GM23338 (cell line): ENCODE results near the gene PROC. TPM values are rescaled to one million over a fixed set of nuclear protein-coding genes. Genes with fewer than 3 reads are reported as not detected.

Experiments
- ATAC-seq: fragments of 200-7000 bp; cut with Tn5 transposase; 3 replicates; pipeline ENCODE4 v1.9.1; 2020
- DNase-seq: peaks from one replicate; pipeline ENCODE4 v3.0.0-alpha.2; 2015; ENCODE audit warnings: low spot score
- H2AFZ ChIP-seq: fragments of 200-600 bp; sonication (generic); 2 replicates; pipeline ENCODE4 v1.8.0; 2016; ENCODE audit warnings: antibody characterized with exemption, mild to moderate bottlenecking, moderate library complexity
- H3F3A ChIP-seq: fragments of 200-600 bp; sonication (generic); replicated peaks from 2 replicates; pipeline ENCODE4 v1.8.0; 2017; ENCODE audit warnings: antibody characterized with exemption, mixed run types, low read depth
- H3K27ac ChIP-seq: fragments of 200-600 bp; sonication (generic); 2 replicates; pipeline ENCODE4 v1.6.1; 2016; ENCODE audit warnings: low read depth
- H3K27me3 ChIP-seq: fragments of 200-600 bp; sonication (generic); 2 replicates; pipeline ENCODE4 v1.8.0; 2016; ENCODE audit warnings: mild to moderate bottlenecking, mixed run types, moderate library complexity; ENCODE audit not compliant: insufficient read depth
- H3K36me3 ChIP-seq: fragments of 200-600 bp; sonication (generic); 2 replicates; pipeline ENCODE4 v1.8.0; 2016; ENCODE audit warnings: mild to moderate bottlenecking; ENCODE audit not compliant: insufficient read depth
- H3K4me1 ChIP-seq: fragments of 200-600 bp; sonication (generic); 2 replicates; pipeline ENCODE4 v1.8.0; 2016; ENCODE audit warnings: mild to moderate bottlenecking, moderate library complexity; ENCODE audit not compliant: insufficient read depth
- H3K4me2 ChIP-seq: fragments of 200-600 bp; sonication (generic); 2 replicates; pipeline ENCODE4 v1.7.1; 2017; ENCODE audit warnings: mixed run types
- H3K4me3 ChIP-seq: fragments of 200-600 bp; sonication (generic); 2 replicates; pipeline ENCODE4 v1.6.1; 2016; ENCODE audit warnings: mixed run types
- H3K79me2 ChIP-seq: fragments of 200-600 bp; sonication (generic); replicated peaks from 2 replicates; pipeline ENCODE4 v1.8.0; 2017; ENCODE audit warnings: mild to moderate bottlenecking; ENCODE audit not compliant: insufficient read depth
- H3K9me2 ChIP-seq: fragments of 200-600 bp; sonication (generic); 2 replicates; pipeline ENCODE4 v1.8.0; 2017; ENCODE audit not compliant: insufficient read depth
- H4K20me1 ChIP-seq: fragments of 200-600 bp; sonication (generic); replicated peaks from 2 replicates; pipeline ENCODE4 v1.8.0; 2017; ENCODE audit warnings: mild to moderate bottlenecking; ENCODE audit not compliant: insufficient read depth
- H3K27ac Mint-ChIP-seq: 2 replicates; pipeline ENCODE4 v1.8.0; 2020; ENCODE audit warnings: inconsistent platforms, mild to moderate bottlenecking, moderate library complexity, mixed read lengths
- H3K27me3 Mint-ChIP-seq: 3 replicates; pipeline ENCODE4 v1.8.0; 2022; ENCODE audit warnings: low read depth, mild to moderate bottlenecking, moderate library complexity, mixed read lengths, inconsistent platforms; ENCODE audit not compliant: insufficient read depth, poor library complexity
- H3K36me3 Mint-ChIP-seq: 3 replicates; pipeline ENCODE4 v1.8.0; 2021; ENCODE audit warnings: low read depth, mild to moderate bottlenecking, inconsistent platforms, moderate library complexity, mixed read lengths
- H3K4me1 Mint-ChIP-seq: 3 replicates; pipeline ENCODE4 v1.8.0; 2020; ENCODE audit warnings: mild to moderate bottlenecking, inconsistent platforms, mixed read lengths
- H3K4me3 Mint-ChIP-seq: 3 replicates; pipeline ENCODE4 v1.8.0; 2021; ENCODE audit warnings: moderate library complexity, mild to moderate bottlenecking, inconsistent platforms, mixed read lengths
- H3K9me3 Mint-ChIP-seq: 3 replicates; pipeline ENCODE4 v1.8.0; 2020; ENCODE audit warnings: moderate library complexity, mild to moderate bottlenecking, inconsistent platforms, mixed read lengths
- CREB1 ChIP-seq: fragments of 250-450 bp; sonication (Bioruptor Pico); IDR thresholded peaks from 2 replicates; pipeline ENCODE4 v1.5.0; 2020; ENCODE audit warnings: low read depth, mild to moderate bottlenecking, moderate library complexity
- EZH2phosphoT487 ChIP-seq: fragments of 200-600 bp; sonication (generic); IDR thresholded peaks from one replicate; pipeline ENCODE4 v1.8.1; 2018; ENCODE audit warnings: antibody characterized with exemption; ENCODE audit not compliant: unreplicated experiment
- JUNB ChIP-seq: IDR thresholded peaks from one replicate; pipeline ENCODE4 v1.6.1; 2016; ENCODE audit warnings: antibody characterized with exemption; ENCODE audit not compliant: unreplicated experiment
- NANOG ChIP-seq: IDR thresholded peaks from 2 replicates; pipeline ENCODE4 v1.6.1; 2016; ENCODE audit warnings: antibody characterized with exemption, borderline replicate concordance
- POLR2AphosphoS5 ChIP-seq: IDR thresholded peaks from 2 replicates; pipeline ENCODE4 v1.6.1; 2016; ENCODE audit warnings: antibody characterized with exemption, low read depth
- ZNF114 ChIP-seq: fragments of 250-450 bp; sonication (Bioruptor Pico); IDR thresholded peaks from 2 replicates; pipeline ENCODE4 v1.5.0; 2020; ENCODE audit warnings: mild to moderate bottlenecking, moderate library complexity
- polyA plus RNA-seq: library from polyadenylated mRNA; unstranded; fragments of >200 nt; fragmentation: Nextera tagmentation; extraction: Ambion mirVana; gene quantifications from 2 replicates; pipeline ENCODE4 v1.2.1, GENCODE V29; 2016
- total RNA-seq: library from RNA; depleted of rRNA; stranded (reverse); fragments of >200 nt; shearing (Covaris generic); gene quantifications from 2 replicates; pipeline ENCODE4 v1.2.3, GENCODE V29; 2014
- TF ChIP-seq, protein P1 (sequence below): fragments of 250-450 bp; sonication (Bioruptor Pico); IDR thresholded peaks from 2 replicates; pipeline ENCODE4 v1.5.0; 2020; ENCODE audit warnings: mild to moderate bottlenecking, moderate library complexity
- TF ChIP-seq, protein P2 (sequence below), 2 experiments: fragments of 200-600 bp in 1 of 2; sonication (generic) in 1 of 2; conservative IDR thresholded peaks; 2 replicates each; pipeline versions ENCODE4 v1.5.1 to v1.6.1; 2016 to 2017; ENCODE audit warnings: antibody characterized with exemption in 2 of 2, low read depth in 2 of 2, mild to moderate bottlenecking in 2 of 2, moderate library complexity in 1 of 2
- TF ChIP-seq, protein P3 (sequence below): IDR thresholded peaks from 2 replicates; pipeline ENCODE4 v1.6.1; 2016; ENCODE audit warnings: antibody characterized with exemption

The PROC gene
- total and polyA plus RNA-seq, 2 experiments from 2014 or later, result 1.7 to 2.4 TPM

DNA sequence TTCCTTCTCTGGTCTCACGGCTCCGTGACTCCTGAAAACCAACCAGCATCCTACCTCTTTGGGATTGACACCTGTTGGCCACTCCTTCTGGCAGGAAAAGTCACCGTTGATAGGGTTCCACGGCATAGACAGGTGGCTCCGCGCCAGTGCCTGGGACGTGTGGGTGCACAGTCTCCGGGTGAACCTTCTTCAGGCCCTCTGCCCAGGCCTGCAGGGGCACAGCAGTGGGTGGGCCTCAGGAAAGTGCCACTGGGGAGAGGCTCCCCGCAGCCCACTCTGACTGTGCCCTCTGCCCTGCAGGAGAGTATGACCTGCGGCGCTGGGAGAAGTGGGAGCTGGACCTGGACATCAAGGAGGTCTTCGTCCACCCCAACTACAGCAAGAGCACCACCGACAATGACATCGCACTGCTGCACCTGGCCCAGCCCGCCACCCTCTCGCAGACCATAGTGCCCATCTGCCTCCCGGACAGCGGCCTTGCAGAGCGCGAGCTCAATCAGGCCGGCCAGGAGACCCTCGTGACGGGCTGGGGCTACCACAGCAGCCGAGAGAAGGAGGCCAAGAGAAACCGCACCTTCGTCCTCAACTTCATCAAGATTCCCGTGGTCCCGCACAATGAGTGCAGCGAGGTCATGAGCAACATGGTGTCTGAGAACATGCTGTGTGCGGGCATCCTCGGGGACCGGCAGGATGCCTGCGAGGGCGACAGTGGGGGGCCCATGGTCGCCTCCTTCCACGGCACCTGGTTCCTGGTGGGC is 10.0 kb downstream of the PROC start (continued):
- TF ChIP-seq, protein P1, sequence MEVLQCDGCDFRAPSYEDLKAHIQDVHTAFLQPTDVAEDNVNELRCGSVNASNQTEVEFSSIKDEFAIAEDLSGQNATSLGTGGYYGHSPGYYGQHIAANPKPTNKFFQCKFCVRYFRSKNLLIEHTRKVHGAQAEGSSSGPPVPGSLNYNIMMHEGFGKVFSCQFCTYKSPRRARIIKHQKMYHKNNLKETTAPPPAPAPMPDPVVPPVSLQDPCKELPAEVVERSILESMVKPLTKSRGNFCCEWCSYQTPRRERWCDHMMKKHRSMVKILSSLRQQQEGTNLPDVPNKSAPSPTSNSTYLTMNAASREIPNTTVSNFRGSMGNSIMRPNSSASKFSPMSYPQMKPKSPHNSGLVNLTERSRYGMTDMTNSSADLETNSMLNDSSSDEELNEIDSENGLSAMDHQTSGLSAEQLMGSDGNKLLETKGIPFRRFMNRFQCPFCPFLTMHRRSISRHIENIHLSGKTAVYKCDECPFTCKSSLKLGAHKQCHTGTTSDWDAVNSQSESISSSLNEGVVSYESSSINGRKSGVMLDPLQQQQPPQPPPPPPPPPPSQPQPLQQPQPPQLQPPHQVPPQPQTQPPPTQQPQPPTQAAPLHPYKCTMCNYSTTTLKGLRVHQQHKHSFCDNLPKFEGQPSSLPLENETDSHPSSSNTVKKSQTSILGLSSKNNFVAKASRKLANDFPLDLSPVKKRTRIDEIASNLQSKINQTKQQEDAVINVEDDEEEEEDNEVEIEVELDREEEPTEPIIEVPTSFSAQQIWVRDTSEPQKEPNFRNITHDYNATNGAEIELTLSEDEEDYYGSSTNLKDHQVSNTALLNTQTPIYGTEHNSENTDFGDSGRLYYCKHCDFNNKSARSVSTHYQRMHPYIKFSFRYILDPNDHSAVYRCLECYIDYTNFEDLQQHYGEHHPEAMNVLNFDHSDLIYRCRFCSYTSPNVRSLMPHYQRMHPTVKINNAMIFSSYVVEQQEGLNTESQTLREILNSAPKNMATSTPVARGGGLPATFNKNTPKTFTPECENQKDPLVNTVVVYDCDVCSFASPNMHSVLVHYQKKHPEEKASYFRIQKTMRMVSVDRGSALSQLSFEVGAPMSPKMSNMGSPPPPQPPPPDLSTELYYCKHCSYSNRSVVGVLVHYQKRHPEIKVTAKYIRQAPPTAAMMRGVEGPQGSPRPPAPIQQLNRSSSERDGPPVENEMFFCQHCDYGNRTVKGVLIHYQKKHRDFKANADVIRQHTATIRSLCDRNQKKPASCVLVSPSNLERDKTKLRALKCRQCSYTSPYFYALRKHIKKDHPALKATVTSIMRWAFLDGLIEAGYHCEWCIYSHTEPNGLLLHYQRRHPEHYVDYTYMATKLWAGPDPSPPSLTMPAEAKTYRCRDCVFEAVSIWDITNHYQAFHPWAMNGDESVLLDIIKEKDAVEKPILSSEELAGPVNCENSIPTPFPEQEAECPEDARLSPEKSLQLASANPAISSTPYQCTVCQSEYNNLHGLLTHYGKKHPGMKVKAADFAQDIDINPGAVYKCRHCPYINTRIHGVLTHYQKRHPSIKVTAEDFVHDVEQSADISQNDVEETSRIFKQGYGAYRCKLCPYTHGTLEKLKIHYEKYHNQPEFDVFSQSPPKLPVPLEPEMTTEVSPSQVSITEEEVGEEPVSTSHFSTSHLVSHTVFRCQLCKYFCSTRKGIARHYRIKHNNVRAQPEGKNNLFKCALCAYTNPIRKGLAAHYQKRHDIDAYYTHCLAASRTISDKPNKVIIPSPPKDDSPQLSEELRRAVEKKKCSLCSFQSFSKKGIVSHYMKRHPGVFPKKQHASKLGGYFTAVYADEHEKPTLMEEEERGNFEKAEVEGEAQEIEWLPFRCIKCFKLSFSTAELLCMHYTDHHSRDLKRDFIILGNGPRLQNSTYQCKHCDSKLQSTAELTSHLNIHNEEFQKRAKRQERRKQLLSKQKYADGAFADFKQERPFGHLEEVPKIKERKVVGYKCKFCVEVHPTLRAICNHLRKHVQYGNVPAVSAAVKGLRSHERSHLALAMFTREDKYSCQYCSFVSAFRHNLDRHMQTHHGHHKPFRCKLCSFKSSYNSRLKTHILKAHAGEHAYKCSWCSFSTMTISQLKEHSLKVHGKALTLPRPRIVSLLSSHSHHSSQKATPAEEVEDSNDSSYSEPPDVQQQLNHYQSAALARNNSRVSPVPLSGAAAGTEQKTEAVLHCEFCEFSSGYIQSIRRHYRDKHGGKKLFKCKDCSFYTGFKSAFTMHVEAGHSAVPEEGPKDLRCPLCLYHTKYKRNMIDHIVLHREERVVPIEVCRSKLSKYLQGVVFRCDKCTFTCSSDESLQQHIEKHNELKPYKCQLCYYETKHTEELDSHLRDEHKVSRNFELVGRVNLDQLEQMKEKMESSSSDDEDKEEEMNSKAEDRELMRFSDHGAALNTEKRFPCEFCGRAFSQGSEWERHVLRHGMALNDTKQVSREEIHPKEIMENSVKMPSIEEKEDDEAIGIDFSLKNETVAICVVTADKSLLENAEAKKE, result no peak
- TF ChIP-seq JUNB (no peak), EZH2phosphoT487 (no peak), NANOG (no peak)
- TF ChIP-seq, protein P2, sequence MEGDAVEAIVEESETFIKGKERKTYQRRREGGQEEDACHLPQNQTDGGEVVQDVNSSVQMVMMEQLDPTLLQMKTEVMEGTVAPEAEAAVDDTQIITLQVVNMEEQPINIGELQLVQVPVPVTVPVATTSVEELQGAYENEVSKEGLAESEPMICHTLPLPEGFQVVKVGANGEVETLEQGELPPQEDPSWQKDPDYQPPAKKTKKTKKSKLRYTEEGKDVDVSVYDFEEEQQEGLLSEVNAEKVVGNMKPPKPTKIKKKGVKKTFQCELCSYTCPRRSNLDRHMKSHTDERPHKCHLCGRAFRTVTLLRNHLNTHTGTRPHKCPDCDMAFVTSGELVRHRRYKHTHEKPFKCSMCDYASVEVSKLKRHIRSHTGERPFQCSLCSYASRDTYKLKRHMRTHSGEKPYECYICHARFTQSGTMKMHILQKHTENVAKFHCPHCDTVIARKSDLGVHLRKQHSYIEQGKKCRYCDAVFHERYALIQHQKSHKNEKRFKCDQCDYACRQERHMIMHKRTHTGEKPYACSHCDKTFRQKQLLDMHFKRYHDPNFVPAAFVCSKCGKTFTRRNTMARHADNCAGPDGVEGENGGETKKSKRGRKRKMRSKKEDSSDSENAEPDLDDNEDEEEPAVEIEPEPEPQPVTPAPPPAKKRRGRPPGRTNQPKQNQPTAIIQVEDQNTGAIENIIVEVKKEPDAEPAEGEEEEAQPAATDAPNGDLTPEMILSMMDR (conservative IDR thresholded peaks at IDR 0.05; ENCODE audit: low read depth in 2 of 2), result no peak

DNA sequence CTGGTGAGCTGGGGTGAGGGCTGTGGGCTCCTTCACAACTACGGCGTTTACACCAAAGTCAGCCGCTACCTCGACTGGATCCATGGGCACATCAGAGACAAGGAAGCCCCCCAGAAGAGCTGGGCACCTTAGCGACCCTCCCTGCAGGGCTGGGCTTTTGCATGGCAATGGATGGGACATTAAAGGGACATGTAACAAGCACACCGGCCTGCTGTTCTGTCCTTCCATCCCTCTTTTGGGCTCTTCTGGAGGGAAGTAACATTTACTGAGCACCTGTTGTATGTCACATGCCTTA is 10.5 kb downstream of the PROC start:
- Histone ChIP-seq H4K20me1 (no peaks in the 10 kb centered on the region), H3K27me3 (peaks cover 11% of the 10 kb centered on the region), H3K4me2 (no peak overlapping the region), H3K4me3 (no peak overlapping the region), H3K36me3 (no peaks in the 10 kb centered on the region), H2AFZ (no peak overlapping the region), H3K79me2 (no peaks in the 10 kb centered on the region), H3K9me2 (no peaks in the 10 kb centered on the region), H3K27ac (no peak overlapping the region), H3F3A (no peaks in the 10 kb centered on the region), H3K4me1 (peaks cover 12% of the 10 kb centered on the region; the same call in 1 of the 2 replicates)
- Mint-ChIP-seq H3K27ac (no peak overlapping the region), H3K9me3 (no peaks in the 10 kb centered on the region; the same call in 2 of the 3 replicates), H3K27me3 (peaks cover 20% of the 10 kb centered on the region), H3K4me1 (peaks cover 9% of the 10 kb centered on the region), H3K36me3 (no peaks in the 10 kb centered on the region; the same call in 2 of the 3 replicates), H3K4me3 (no peak overlapping the region)
- ATAC-seq (no peak), DNase-seq (no peak)
- TF ChIP-seq NANOG (no peak), ZNF114 (CRISPR knock-in tag) (no peak), POLR2AphosphoS5 (no peak), CREB1 (CRISPR knock-in tag) (no peak), EZH2phosphoT487 (no peak)
- TF ChIP-seq, protein P3, sequence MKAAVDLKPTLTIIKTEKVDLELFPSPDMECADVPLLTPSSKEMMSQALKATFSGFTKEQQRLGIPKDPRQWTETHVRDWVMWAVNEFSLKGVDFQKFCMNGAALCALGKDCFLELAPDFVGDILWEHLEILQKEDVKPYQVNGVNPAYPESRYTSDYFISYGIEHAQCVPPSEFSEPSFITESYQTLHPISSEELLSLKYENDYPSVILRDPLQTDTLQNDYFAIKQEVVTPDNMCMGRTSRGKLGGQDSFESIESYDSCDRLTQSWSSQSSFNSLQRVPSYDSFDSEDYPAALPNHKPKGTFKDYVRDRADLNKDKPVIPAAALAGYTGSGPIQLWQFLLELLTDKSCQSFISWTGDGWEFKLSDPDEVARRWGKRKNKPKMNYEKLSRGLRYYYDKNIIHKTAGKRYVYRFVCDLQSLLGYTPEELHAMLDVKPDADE, result no peak
- TF ChIP-seq, protein P2 (conservative IDR thresholded peaks at IDR 0.05; ENCODE audit: low read depth in 2 of 2), result no peak
